GM19193 (cell line): ENCODE results near the gene ADGB.

Experiments used
- POLR2A ChIP-seq: IDR thresholded peaks from 4 replicates; pipeline ENCODE4 v1.6.1; 2011; ENCODE audit not compliant: insufficient read depth, insufficient read length; ENCODE audit errors: extremely low read depth

Gene ADGB

DNA sequence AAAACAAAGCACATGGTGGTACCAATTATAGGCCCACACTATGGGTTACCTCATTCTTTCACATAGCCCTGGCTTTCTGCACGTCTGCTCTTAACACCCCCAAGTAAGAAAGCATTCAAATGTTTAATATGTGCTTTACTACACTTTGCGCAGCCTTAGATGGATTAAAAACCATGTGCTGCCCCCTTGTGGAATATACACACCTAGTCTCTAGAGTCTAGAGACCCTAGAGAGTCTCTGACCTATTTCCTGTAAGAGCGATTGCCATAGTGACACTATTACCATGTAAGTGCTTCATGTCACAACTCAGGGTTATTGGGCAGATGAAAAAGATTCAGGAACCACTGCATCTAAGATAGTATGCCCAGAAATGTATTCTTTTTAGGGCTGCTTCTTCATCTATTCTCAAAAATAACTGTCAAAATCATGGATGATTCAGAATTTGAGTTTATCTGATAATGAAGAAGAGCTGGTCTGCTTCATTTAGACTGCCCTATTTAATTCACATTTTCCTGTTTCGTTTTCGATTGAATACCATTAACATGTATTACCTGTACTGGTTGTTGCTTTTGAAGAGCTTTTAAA lies 186.3 kb downstream of the ADGB start:
- TF ChIP-seq POLR2A, result no peak

DNA sequence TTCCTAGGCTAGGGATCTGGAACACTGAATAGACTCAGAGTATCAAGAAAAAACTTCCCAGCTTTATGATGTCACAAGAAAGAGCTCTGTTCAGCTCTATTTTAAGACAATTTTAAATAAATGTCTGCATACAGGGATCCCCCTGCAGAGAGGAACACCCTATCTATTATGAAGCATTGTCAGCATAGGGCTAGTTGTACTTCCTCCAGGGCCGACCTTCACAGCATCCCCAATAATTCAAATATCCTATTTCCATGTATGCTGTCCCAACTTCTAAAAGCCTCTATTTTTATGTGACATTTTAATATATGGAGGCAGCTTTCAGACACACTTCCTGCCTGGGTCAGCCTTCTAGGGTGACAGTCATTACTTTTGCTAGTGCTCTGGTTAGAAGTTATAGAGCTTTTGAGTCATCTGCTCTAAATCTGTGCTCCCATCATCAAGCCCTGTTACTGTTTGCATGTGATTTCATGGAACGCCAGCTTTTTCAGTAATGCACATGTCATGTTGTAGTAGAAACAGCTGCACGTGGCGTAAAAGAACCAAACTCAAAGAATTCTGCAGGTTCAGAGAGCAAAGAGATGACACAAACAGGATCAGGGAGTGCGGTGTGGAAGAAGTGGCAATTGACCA lies 189.2 kb downstream of the ADGB start:
- TF ChIP-seq POLR2A, result no peak

DNA sequence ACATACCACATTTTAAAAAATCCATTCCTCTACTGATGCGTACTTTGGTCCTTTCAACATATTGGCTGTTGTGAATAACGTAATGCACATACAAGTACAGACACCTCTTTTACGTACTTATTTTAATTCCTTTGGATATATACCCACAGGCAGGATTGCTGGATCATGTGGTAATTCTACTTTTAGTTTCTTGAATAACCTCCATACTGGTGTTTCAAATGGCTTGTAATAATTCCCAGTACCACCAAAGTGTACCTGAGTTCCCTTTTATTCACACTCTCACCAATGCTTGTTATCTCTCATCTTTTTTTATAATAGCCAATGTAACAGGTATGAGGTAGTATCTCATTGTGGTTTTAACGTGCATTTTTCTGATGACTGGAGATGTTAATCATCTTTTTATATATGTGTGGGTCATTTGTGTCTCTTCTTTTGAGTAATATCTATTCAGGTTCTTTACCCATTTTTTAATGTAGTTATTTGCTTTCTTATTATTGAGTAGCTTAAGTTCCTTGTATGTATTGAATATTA lies 191.9 kb downstream of the ADGB start:
- TF ChIP-seq POLR2A, result no peak

DNA sequence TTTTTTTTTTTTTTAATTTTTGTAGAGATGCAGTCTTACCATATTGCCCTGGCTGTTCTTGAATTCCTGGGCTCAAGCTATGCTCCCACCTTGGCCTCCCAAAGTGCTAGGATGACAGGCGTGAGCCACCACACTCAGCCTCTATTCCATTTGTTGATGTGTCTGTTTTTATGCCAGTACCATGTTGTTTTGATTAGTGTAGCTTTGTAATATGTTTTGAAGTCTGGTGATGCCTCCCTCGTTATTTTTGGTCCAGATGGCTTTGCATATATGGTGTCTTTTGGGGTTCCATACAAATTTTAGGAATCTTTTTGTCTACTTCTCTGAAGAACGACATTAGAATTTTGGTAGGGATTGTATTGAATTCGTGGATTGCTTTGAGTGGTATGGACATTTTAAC lies 193.2 kb downstream of the ADGB start:
- no peak for TF ChIP-seq POLR2A

DNA sequence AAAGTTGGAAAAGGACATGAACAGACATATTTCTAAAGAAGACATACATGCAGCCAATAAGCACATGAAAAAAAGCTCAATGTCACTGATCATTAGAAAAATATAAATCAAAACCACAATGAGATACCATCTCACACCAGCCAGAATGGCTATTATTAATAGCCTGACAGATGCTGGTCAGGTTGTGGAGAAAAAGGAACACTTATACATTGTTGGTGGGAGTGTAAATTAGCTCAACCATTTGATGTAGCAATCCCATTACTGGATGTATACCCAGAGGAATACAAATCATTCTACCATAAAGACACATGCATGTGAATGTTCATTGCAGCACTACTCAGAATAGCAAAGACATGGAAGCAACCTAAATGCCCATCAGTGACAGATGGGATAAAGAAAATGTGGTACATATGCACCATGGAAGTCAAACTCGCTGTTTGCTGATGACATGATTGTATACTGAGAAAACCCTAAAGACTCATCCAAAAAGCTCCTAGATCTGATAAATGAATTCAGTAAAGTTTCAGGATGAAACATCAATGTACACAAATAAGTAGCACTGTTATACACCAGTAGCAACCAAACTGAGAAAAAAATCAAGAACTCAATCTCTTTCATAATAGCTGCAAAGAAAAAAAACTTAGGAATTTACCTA lies 196.8 kb downstream of the ADGB start:
- no peak for TF ChIP-seq POLR2A

DNA sequence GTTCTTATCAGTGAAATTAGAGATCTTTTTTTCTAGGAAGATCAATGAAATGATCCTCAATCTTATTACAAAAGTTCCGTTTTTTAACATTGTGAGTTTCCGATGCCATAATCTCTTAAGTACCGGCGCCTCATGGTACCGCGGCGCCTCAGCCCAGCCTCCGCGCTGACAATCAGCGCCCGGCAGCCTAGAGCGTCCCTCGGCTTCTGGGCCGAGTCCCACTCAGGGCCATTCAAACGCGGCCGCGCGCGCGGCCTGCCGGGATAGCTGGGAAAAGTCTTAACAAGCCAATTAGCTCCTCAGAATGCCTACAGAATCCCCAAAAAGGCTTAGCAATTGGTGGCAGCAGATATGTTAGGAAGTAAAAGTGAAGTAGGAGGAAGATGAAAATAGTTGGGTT lies 204.8 kb downstream of the ADGB start:
- TF ChIP-seq POLR2A, result no peak

DNA sequence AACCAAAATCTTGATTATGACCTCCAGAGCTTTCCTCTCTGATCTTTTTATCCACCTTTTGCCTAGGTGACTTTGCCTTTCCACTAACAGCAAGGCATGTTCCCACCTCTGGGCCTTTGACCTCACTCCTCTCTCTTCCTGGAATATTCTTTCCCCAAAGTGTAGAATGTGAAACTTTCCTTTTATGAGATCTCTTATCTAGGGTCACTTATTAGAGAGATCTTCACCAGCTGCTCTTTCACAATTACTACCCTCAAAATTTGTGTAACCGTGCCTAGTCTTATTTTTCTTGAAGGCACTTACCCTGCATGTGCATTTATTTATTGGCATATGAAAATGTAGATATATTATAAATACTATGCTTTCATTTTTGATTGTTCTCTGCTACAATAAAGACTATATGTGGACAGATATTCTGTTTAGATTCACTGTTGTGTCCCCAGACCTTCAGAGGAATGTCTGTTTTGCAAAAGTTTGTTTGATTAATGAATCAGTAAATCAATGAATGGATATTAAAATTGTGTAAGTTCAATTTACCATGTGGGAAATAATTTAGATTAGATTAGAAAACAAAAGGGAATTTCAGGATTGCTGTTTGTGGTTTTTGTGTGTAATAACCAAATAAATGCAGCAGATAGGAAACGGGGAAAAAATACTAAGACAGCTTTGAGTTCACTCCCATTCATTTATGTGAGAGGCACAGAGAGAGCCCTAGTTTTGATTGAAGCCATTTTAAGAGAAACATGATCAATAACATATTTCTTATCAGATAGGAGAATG lies 207.0 kb downstream of the ADGB start:
- no peak for TF ChIP-seq POLR2A

DNA sequence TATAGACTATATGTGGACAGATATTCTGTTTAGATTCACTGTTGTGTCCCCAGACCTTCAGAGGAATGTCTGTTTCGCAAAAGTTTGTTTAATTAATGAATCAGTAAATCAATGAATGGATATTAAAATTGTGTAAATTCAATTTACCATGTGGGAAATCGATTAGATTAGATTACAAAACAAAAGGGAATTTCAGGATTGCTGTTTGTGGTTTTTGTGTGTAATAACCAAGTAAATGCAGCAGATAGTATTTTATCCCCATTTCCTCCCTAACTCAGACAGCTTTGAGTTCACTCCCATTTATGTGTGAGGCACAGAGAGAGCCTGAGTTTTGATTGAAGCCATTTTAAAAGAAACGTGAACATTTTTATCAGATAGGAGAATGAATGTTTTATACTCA lies 214.8 kb downstream of the ADGB start:
- no peak for TF ChIP-seq POLR2A

DNA sequence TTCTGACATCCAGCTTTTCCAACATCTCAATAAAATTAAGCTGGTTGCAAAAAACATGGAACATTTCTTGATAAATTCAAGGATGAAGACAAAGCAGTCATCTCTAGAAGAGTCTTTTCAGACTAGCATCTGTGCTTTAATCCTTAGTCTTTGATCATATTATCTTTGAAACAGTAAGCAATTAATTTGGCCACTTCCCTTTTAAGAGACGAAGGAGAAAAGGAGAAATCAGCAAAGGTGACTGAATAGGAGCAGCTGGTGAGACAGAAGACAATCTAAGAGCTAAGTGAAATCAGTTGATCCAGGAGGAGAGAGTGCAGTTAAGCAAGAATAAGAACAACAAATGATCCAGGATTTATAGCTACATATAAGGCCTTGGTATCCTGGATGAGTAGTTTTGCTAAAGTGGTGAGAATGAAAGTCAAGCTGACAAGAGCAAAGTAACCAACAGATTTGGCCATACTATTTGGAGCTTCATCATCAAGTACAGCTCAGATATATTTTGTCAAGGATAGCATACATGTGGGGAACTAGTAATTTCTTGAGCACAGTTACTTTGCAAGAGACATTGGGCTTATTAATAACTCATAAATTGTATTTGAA lies 215.5 kb downstream of the ADGB start:
- TF ChIP-seq POLR2A, result no peak

DNA sequence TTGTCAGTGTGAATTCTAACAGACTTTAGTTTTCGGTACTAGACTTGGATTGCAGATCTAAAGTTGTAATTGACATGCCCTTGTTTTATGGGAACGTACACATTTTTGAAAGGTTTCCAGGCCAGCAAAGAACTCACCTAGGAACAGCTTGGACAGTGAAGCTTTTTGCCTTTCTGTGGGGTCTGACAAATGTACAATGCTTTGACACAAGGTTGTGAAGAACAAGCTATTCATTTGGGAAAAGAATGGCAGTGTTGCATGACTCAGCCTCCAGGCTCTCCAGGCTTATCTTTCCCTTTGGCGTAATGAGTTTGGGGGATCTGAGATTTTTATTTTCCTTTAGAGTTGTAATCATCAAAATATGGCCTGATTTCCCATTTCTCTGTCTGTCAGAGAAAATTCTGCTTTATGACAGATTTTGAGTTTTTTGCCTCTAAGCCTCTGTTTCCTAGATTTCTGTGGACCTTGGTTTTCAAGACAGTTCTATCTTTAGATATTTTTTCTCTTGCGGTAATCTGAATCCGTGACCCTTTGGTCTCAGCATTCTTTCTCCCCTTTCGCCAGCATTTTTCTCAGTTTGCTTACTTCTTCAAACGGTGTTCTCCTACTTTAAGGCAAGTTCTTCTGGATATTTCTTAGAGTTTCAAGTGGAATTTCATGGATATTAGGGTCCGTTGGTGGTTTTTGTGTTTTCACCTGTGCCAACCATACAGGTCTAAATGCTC lies 221.0 kb downstream of the ADGB start:
- no peak for TF ChIP-seq POLR2A

DNA sequence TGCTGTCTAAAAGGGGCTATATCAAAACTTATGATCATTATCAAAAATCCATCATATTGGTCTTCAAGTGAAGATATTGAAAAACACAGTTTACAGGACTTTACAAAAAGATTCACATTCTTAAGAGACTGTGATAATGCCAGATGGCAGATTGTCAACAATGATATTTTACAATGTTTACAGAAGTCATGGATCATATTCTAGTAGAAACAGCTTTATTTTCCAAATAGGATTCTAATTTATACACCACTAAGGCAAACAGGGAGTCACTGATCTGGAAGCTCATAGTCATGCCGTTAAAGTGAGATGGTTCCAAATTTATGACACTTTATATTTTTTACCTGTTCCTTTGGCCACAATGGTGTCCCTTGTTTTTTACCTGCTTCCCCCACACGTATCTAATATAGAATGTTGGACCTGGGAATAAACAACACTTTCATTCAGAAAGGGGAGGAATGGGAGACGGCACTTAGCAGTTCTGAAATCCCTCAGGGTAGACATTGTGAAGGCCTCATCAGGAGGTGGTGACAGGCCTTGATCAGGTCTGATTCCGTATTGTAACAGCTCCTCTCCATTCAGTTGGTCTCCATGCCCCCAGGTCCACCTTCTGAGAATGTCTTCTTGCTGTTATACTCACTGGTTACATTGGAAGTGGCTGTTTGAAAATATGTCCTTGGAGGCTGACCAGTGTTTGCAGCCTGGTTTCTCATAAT lies 228.6 kb downstream of the ADGB start:
- no peak for TF ChIP-seq POLR2A

DNA sequence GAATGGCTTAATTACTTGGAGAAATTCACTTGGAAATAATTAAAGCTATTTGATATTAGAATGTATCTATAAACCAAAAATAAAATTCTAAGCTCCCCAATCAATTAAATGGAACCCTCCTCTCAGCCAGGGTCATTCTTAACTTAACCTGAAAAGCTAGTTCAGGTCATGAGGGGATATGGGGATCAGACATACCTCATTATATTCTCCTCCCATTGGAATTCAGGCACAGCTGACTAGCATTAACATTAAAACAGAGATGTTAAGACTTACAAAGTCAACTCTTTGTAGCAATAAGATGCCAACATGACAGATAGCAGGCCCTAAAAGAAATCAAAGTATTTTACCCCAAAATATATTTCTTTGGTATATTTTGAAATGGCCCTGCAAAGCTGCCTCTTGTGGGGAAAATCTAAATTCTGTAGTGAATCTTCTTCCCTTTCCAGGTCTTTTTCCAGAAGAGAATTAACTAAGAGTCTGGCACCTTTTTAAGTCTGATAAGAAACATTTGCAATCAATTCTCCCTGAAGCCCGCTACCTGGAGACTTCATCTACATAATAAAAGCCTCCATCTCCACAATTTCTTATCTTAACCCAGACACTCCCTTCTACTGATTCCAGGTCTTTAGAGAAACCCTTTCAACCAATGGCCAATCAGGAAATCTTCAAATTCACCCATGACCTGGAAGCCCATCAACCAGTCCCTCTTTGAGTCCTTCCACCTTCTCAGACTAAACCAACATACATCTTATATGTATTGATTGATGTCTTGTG lies 231.2 kb downstream of the ADGB start:
- no peak for TF ChIP-seq POLR2A

DNA sequence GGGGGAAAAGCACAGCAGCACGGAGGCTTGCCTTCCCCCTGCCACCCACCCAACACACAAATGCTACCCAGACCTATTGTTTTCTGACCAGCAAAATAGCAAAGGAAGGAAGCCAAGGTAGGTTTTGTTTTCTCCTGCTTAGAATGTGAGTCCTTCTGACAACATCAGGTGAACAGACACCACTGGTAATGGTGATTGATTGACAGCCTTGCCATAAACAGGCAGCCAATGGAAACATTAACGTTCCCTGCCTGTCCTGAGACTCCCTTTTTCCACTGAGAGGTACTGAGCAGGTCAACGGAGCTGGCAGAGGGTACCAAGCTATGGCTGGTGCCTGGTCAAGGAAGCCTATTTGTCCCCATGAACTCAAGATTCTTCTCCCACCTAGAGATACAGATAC lies 234.4 kb downstream of the ADGB start:
- no peak for TF ChIP-seq POLR2A
